Ovary (tissue), 3 donors: ENCODE measurements around the gene CCDC47.
A peak's percentile ranks its signal among the peaks of the same experiment; 100 is the strongest.

Experiments
- CTCF ChIP-seq, 3 donors: fragments of 450-650 bp in 2 of 3; fragments of 200-600 bp in 1 of 3; IDR thresholded peaks; one replicate each; pipeline versions ENCODE4 v1.5.1 to v1.8.0; 2016 to 2022; ENCODE audit warnings: antibody characterized with exemption in 3 of 3, mild to moderate bottlenecking in 1 of 3
- EP300 ChIP-seq: sonication (generic); formaldehyde crosslinking; IDR thresholded peaks from one replicate; pipeline ENCODE4 v1.6.1; 2017; ENCODE audit warnings: antibody characterized with exemption
- POLR2A ChIP-seq: fragments of 450-650 bp; IDR thresholded peaks from one replicate; pipeline ENCODE4 v1.6.1; 2017; ENCODE audit warnings: antibody characterized with exemption, mild to moderate bottlenecking, moderate library complexity
- donor health status: DM: no; HTN: no; CAD: no.

- TF ChIP-seq CTCF (IDR thresholded peaks at IDR 0.05) (peak in 1 of 3 donors; percentile 17), POLR2A (peak; percentile 44), EP300 (no peak)
Measured at GRCh38 chr17:63774141-63774968, 958 bp upstream of the CCDC47 start, which contains the start of gene DDX42.
